Left ventricle myocardium inferior (tissue), 1 donor: ENCODE results near the gene ELF4. TPM values are rescaled to one million over a fixed set of nuclear protein-coding genes. Genes with fewer than 3 reads are reported as not detected.
"Not testable (repeated sequence)": the region's sequence is repeated elsewhere in the genome, so short reads cannot be mapped to it uniquely, and the experiment has no call there.

Experiments
- DNase-seq: peaks from one replicate; pipeline ENCODE4 v3.0.0-alpha.2; 2020
- H3K27ac ChIP-seq: fragments of 200-600 bp; replicated peaks from 2 replicates; pipeline ENCODE4 v1.8.0; 2021
- H3K27me3 ChIP-seq: fragments of 200-600 bp; 2 replicates; pipeline ENCODE4 v1.8.0; 2021; ENCODE audit warnings: low read depth
- H3K36me3 ChIP-seq: fragments of 200-600 bp; 2 replicates; pipeline ENCODE4 v1.8.0; 2021
- H3K4me1 ChIP-seq: fragments of 200-600 bp; 2 replicates; pipeline ENCODE4 v1.8.0; 2021
- H3K4me3 ChIP-seq: fragments of 200-600 bp; 2 replicates; pipeline ENCODE4 v1.8.0; 2021; ENCODE audit warnings: mild to moderate bottlenecking, moderate library complexity
- H3K9me3 ChIP-seq: fragments of 200-600 bp; replicated peaks from 2 replicates; pipeline ENCODE4 v1.8.0; 2021
- intact Hi-C: fragments of 100-400 bp; cut with micrococcal nuclease; formaldehyde crosslinking; loops from one replicate; pipeline ENCODE4 v1.11.0; 2022
- total RNA-seq: library from RNA; stranded (reverse); fragmentation: NEBNext Ultra II Directional; extraction: Animal tissue kit (Norgen Biotek cat#: 25700); gene quantifications from one replicate; pipeline ENCODE4 v1.2.1, GENCODE V29; 2021
- TF ChIP-seq, protein P1 (sequence below): fragments of 200-600 bp; IDR thresholded peaks from 2 replicates; pipeline ENCODE4 v1.8.0; 2021; ENCODE audit warnings: antibody characterized with exemption, mild to moderate bottlenecking, borderline replicate concordance
- donor health status: DM: no; HTN: yes; CAD: no; lungs with severe emphysema.

The ELF4 gene
- total RNA-seq, 1 donor from 2014 or later, result 2.2 TPM

- H3K27ac ChIP-seq, result peak overlapping the region; percentile 78
- intact Hi-C loops, result loop anchor here (5.0 kb wide), 1 partner anchor 43 kb away; no protein-coding TSS in a partner anchor
- no peak for DNase-seq
Measured at GRCh38 chrX:130120321-130120731, 10.0 kb upstream of the ELF4 start.

DNA sequence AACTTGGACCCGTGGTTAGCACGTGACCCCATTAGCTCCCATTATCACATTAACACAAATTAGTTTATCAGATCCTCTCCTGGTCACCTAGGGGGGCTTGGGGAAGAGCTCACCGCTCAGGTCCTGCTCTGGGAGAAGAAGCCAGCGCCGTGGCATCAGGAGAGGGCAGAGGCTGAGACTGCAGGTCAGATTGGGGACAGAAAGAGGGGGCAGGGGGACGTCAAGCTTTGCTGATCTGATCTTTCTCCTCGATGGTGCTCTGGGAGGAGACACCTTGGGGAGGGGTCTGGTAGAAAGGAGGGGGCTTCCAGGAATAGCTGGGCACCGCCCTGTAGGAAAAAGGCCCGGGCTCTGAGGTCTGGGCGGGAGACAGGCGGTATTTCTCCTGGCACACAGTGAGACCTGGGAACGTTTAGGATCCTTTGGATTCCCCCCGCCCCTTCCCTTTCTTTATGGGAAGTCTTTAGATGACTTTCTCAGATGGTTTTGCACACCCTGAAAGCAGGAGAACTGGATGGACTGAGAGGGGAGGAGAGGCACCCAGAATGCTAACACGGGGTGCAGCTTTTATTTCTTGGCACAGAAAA lies 9.1 kb upstream of the ELF4 start:
- Histone ChIP-seq H3K27ac (peak overlapping the region; percentile 78), H3K4me3 (peak overlapping the region; percentile 21), H3K9me3 (no peaks in the 10 kb centered on the region), H3K36me3 (no peaks in the 10 kb centered on the region), H3K4me1 (peaks cover 15% of the 10 kb centered on the region), H3K27me3 (no peaks in the 10 kb centered on the region)
- TF ChIP-seq, protein P1, sequence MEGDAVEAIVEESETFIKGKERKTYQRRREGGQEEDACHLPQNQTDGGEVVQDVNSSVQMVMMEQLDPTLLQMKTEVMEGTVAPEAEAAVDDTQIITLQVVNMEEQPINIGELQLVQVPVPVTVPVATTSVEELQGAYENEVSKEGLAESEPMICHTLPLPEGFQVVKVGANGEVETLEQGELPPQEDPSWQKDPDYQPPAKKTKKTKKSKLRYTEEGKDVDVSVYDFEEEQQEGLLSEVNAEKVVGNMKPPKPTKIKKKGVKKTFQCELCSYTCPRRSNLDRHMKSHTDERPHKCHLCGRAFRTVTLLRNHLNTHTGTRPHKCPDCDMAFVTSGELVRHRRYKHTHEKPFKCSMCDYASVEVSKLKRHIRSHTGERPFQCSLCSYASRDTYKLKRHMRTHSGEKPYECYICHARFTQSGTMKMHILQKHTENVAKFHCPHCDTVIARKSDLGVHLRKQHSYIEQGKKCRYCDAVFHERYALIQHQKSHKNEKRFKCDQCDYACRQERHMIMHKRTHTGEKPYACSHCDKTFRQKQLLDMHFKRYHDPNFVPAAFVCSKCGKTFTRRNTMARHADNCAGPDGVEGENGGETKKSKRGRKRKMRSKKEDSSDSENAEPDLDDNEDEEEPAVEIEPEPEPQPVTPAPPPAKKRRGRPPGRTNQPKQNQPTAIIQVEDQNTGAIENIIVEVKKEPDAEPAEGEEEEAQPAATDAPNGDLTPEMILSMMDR, result no peak
- no peak for DNase-seq
- intact Hi-C loops, result no loop called here

More at GRCh38 chrX:130120321-130120731, 10.0 kb upstream of the ELF4 start:
- TF ChIP-seq, protein P1, result no peak
- Histone ChIP-seq H3K9me3 (no peaks in the 10 kb centered on the region), H3K4me3 (peak overlapping the region; percentile 63), H3K36me3 (no peaks in the 10 kb centered on the region), H3K4me1 (peaks cover 22% of the 10 kb centered on the region), H3K27me3 (no peaks in the 10 kb centered on the region)

DNA sequence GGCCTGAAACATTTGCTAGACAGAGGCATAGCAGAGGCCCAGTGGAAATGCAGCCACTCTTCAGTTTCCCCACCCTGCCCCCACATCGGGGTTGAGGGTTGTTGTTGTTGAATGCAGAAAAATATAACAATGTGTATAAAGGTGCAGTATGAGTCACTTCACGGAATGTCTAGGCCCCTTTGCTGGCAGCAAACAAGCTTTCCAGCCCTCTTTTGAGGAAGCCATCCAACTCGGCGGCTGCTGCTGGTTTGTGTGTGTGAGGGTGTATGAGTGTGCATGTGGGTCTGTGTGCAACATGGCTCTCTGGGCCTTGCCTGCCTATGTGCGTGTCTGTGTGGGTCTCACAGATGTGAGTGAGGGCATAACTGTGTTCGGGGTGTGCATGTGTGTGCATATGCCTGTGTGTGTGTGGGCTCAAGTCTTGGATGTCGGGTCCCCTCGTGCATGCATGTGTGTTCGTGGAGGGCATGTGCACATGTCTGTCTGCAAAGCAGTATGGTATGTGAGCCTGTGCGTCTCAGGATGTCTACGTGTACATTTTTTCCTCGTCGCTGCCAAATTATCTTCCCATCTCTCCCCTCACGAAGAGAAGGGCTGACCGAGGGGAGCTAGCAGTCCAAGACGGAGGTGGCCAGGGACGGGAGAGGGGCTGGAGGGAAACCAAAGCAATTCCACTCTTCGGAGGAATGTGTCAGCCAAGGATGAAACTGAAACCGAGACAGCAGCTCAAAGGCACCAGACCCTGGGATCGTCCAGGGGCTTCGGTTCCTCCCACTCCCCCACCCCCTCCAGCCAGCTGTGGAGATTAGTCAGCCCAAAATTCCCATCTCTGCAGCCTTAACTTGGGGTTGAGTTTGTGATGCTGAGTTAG lies 8.4 kb upstream of the ELF4 start:
- intact Hi-C loops, result no loop called here
- Histone ChIP-seq H3K36me3 (no peaks in the 10 kb centered on the region), H3K4me3 (peak overlapping the region; percentile 21), H3K9me3 (no peaks in the 10 kb centered on the region), H3K27me3 (no peaks in the 10 kb centered on the region), H3K27ac (peak overlapping the region; percentile 78), H3K4me1 (peaks cover 15% of the 10 kb centered on the region)
- DNase-seq, result no peak
- TF ChIP-seq, protein P1, result no peak

DNA sequence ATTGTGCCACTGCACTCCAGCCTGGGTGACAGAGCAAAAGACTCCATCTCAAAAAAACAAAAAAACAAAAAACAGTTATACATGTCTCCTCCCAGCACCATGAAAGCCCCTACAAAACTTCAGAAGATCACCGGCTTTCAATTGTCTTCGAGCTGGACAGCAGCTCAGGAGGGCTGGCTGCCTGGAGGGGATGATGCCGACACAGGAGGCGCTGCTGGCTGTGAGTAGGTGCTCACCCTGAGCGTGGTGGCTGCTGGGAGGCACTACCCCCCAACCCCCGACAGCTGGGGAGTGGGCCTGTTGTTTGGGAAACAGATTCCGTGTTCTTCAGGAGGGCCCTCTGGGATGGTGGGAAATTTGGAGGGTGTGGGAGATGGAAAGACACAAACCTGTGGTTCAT lies 6.9 kb upstream of the ELF4 start:
- no peak overlapping the region for H3K4me3 ChIP-seq
- TF ChIP-seq, protein P1, result no peak
- no peak overlapping the region for H3K27ac ChIP-seq
- H3K27me3 ChIP-seq, result no peaks in the 10 kb centered on the region
- intact Hi-C loops, result no loop called here
- no peaks in the 10 kb centered on the region for H3K36me3 ChIP-seq
- H3K4me1 ChIP-seq, result peaks cover 15% of the 10 kb centered on the region
- no peaks in the 10 kb centered on the region for H3K9me3 ChIP-seq
- no peak for DNase-seq

DNA sequence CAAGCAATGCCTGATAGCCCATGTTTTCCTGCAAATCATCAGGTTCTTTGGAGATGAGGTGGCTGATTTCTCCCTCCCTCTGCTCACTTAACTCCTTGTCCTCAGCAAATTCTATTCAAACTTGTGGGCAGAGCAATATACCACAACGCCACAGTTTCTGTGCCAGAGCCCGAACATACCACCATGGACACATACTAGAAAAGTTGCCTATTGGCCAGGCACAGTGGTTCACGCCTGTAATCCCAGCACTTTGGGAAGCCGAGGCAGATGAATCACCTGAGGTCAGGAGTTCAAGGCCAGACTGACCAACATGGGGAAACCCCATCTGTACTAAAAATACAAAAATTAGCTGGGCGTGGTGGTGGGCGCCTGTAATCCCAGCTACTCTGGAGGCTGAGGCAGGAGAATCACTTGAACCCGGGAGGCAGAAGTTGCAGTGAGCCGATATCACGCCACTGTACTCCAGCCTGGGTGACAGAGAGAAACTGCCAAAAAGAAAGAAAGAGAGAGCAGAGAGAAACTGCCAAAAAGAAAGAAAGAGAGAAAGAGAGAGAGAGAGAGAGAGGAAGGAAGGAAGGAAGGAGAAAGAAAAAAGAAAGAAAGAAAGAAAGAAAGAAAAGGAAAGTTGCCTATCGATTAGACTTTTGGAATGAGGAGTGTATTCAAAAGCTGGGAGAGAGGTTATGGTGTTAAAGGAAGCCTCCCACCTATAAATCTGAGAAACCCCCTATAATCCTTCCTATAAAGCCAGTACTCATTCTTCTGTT lies 5.0 kb upstream of the ELF4 start:
- H3K9me3 ChIP-seq, H3K4me3 ChIP-seq, intact Hi-C loops, DNase-seq, H3K27me3 ChIP-seq, H3K27ac ChIP-seq, H3K36me3 ChIP-seq: not testable (repeated sequence)
- H3K4me1 ChIP-seq, result peaks cover 12% of the 10 kb centered on the region
